ENCODE results near the gene NEGR1. TPM values are rescaled to one million over a fixed set of nuclear protein-coding genes. Genes with fewer than 3 reads are reported as not detected.

Gene NEGR1
- total RNA-seq, 1 donor from 2014 or later, result 19.2 TPM

- intact Hi-C loops (cut with DNase I), result no loop called here
- Histone ChIP-seq H3K27ac (no peak overlapping the region), H3K4me1 (no peaks in the 10 kb centered on the region), H3K9me3 (no peaks in the 10 kb centered on the region), H3K27me3 (no peaks in the 10 kb centered on the region), H3K36me3 (no peaks in the 10 kb centered on the region), H3K4me3 (no peak overlapping the region)
- no peak for DNase-seq (ENCODE audit: extremely low spot score in 2 of 2)
- no peak for TF ChIP-seq POLR2A (IDR thresholded peaks at IDR 0.05)
- TF ChIP-seq, protein P1, sequence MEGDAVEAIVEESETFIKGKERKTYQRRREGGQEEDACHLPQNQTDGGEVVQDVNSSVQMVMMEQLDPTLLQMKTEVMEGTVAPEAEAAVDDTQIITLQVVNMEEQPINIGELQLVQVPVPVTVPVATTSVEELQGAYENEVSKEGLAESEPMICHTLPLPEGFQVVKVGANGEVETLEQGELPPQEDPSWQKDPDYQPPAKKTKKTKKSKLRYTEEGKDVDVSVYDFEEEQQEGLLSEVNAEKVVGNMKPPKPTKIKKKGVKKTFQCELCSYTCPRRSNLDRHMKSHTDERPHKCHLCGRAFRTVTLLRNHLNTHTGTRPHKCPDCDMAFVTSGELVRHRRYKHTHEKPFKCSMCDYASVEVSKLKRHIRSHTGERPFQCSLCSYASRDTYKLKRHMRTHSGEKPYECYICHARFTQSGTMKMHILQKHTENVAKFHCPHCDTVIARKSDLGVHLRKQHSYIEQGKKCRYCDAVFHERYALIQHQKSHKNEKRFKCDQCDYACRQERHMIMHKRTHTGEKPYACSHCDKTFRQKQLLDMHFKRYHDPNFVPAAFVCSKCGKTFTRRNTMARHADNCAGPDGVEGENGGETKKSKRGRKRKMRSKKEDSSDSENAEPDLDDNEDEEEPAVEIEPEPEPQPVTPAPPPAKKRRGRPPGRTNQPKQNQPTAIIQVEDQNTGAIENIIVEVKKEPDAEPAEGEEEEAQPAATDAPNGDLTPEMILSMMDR (IDR thresholded peaks at IDR 0.05), result no peak
- no peak for TF ChIP-seq POLR2AphosphoS5 (IDR thresholded peaks at IDR 0.05; ENCODE audit: insufficient read depth in 1 of 2, low read depth in 1 of 2)
Observed at GRCh38 chr1:72075425-72075824, 206.9 kb downstream of the NEGR1 start.

GRCh38 chr1:72066431-72066830 is 215.9 kb downstream of the NEGR1 start:
- TF ChIP-seq, protein P1 (IDR thresholded peaks at IDR 0.05), result no peak
- TF ChIP-seq POLR2A (IDR thresholded peaks at IDR 0.05), result no peak
- TF ChIP-seq POLR2AphosphoS5 (IDR thresholded peaks at IDR 0.05; ENCODE audit: insufficient read depth in 1 of 2, low read depth in 1 of 2), result no peak
- Histone ChIP-seq H3K4me1 (no peaks in the 10 kb centered on the region), H3K4me3 (no peak overlapping the region), H3K9me3 (no peaks in the 10 kb centered on the region), H3K27me3 (no peaks in the 10 kb centered on the region), H3K36me3 (no peaks in the 10 kb centered on the region), H3K27ac (no peak overlapping the region)
- intact Hi-C loops (cut with DNase I), result no loop called here
- no peak for DNase-seq (ENCODE audit: extremely low spot score in 2 of 2)

- Histone ChIP-seq H3K9me3 (no peaks in the 10 kb centered on the region), H3K27ac (no peak overlapping the region), H3K4me3 (no peak overlapping the region), H3K27me3 (no peaks in the 10 kb centered on the region), H3K36me3 (no peaks in the 10 kb centered on the region), H3K4me1 (no peaks in the 10 kb centered on the region)
- intact Hi-C loops (cut with DNase I), result no loop called here
- TF ChIP-seq POLR2A (IDR thresholded peaks at IDR 0.05), result no peak
- no peak for DNase-seq (ENCODE audit: extremely low spot score in 2 of 2)
Observed at GRCh38 chr1:72064196-72065075, 217.9 kb downstream of the NEGR1 start.

DNA sequence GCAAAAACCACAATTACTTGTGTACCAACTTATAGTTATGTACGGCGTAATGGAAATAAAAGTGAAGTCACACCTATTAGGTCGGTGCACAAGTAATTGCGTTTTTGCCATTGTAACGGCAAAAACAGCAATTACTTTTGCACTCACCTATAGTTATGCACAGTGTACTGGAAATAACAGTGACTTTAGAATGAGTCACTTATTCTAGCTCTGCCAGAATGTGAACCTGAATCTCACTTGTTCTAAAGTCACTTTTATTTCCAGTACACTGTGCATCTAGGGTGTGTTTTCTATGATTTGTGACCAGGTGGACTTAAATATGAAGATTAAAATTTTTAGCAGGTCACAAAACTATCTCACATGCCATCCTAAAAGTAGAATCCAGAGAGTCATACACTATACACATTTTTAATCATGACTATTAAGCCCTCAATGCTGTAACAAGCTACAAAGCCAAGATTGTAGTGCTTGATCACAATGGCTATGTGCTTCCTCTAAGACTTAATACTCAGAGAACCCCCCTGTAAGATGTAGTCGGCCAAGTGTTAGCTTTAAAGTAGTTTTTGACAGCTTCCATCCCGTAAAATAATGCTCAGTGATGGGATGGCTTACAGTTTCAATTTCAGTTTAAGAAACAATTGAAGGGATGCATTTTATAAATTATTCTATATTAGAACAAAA is 218.8 kb downstream of the NEGR1 start:
- H3K4me1 ChIP-seq, result no peaks in the 10 kb centered on the region
- H3K9me3 ChIP-seq, result no peaks in the 10 kb centered on the region
- no peak for TF ChIP-seq POLR2A (IDR thresholded peaks at IDR 0.05)
- TF ChIP-seq POLR2AphosphoS5 (IDR thresholded peaks at IDR 0.05; ENCODE audit: insufficient read depth in 1 of 2, low read depth in 1 of 2), result no peak
- TF ChIP-seq, protein P1 (IDR thresholded peaks at IDR 0.05), result no peak
- no peaks in the 10 kb centered on the region for H3K36me3 ChIP-seq
- no peak for DNase-seq (ENCODE audit: extremely low spot score in 2 of 2)
- H3K27ac ChIP-seq, result no peak overlapping the region
- no peak overlapping the region for H3K4me3 ChIP-seq
- no peaks in the 10 kb centered on the region for H3K27me3 ChIP-seq
- intact Hi-C loops (cut with DNase I), result no loop called here

- H3K27ac ChIP-seq, result no peak overlapping the region
- DNase-seq (ENCODE audit: extremely low spot score in 2 of 2), result no peak
- TF ChIP-seq POLR2A (IDR thresholded peaks at IDR 0.05) (no peak), POLR2AphosphoS5 (IDR thresholded peaks at IDR 0.05; ENCODE audit: insufficient read depth in 1 of 2, low read depth in 1 of 2) (no peak)
- TF ChIP-seq, protein P1 (IDR thresholded peaks at IDR 0.05), result no peak
- intact Hi-C loops (cut with DNase I), result no loop called here
- H3K4me3 ChIP-seq, result no peak overlapping the region
- H3K36me3 ChIP-seq, result no peaks in the 10 kb centered on the region
- no peaks in the 10 kb centered on the region for H3K4me1 ChIP-seq
- no peaks in the 10 kb centered on the region for H3K9me3 ChIP-seq
- no peaks in the 10 kb centered on the region for H3K27me3 ChIP-seq
Observed at GRCh38 chr1:72062584-72062983, 219.8 kb downstream of the NEGR1 start.
